ENCODE data around the gene SLC4A7. TPM values are rescaled to one million over a fixed set of nuclear protein-coding genes. Genes with fewer than 3 reads are reported as not detected.

Gene SLC4A7
- total and polyA plus RNA-seq, 10 of the 15 experiments (the other 5 are each of a cell fraction or from before 2014, with no cell fraction given) = 4.4 to 41.4 (median 18.3) TPM

- Histone ChIP-seq H3K9me3 (replicated peaks; ENCODE audit: control insufficient read depth, insufficient read depth, low read length) (no peaks in the 10 kb centered on the region), H3K4me3 (no peak overlapping the region), H3K27ac (ENCODE audit: control insufficient read depth, insufficient read depth) (no peak overlapping the region), H2AFZ (ENCODE audit: control insufficient read depth, low read depth, low read length) (no peak overlapping the region), H3K4me2 (ENCODE audit: control insufficient read depth, insufficient read depth) (no peak overlapping the region), H3K27me3 (replicated peaks in 1 of 2; ENCODE audit: control insufficient read depth in 2 of 2, insufficient read depth in 2 of 2, low read length in 1 of 2) (no peaks in the 10 kb centered on the region), H3K79me2 (ENCODE audit: control insufficient read depth, insufficient read depth, low read length) (no peaks in the 10 kb centered on the region), H3K9ac (ENCODE audit: control insufficient read depth, insufficient read depth, low read length) (no peak overlapping the region), H3K36me3 (ENCODE audit: control insufficient read depth in 2 of 2, insufficient read depth in 2 of 2, low read length in 1 of 2) (no peaks in the 10 kb centered on the region), H3K4me1 (ENCODE audit: control insufficient read depth, insufficient read depth, low read length) (no peaks in the 10 kb centered on the region), H4K20me1 (ENCODE audit: control insufficient read depth, insufficient read depth) (no peaks in the 10 kb centered on the region)
- BruUV-seq (replicated peaks) = no TSS peak
- TF ChIP-seq FOXK2 (IDR thresholded peaks at IDR 0.05) (no peak), SMAD5 (IDR thresholded peaks at IDR 0.05; ENCODE audit: low read depth) (no peak), NFXL1 (IDR thresholded peaks at IDR 0.05; ENCODE audit: borderline replicate concordance) (no peak), KLF5 (IDR thresholded peaks at IDR 0.05; ENCODE audit: partially characterized antibody) (no peak), CBX3 (IDR thresholded peaks at IDR 0.05; ENCODE audit: borderline replicate concordance, low read depth) (no peak)
- POLR2A ChIA-PET = no interaction called here
- DNase-seq (ENCODE audit: low read depth, low spot score) (no peak), FAIRE-seq (no peak), ATAC-seq (no peak)
- 93% methylated on average over 5 of the region's 5 CpGs for WGBS (ENCODE audit: insufficient coverage, insufficient replicate concordance, low lambda C conversion rate, missing lambda C conversion rate)
- CTCF ChIA-PET = interaction anchor here (1.0 to 1.4 kb wide), 2 partner anchors 37 to 710 kb away, joined by 3 read pairs; partner anchors contain the start of gene SLC4A7
- intact Hi-C loops (cut with micrococcal nuclease; ENCODE audit: unreplicated experiment) (no loop called here), in situ Hi-C loops (cut with MboI) (no loop called here)
- RAD21 ChIA-PET (ENCODE audit: unreplicated experiment) = no interaction called here
- SMC1A ChIA-PET (ENCODE audit: uncharacterized antibody, unreplicated experiment) = interaction anchor here (1.2 to 1.4 kb wide), 2 partner anchors 14 to 54 kb away, joined by 4 to 6 read pairs; no protein-coding TSS in a partner anchor
These were observed 37.1 kb upstream of the SLC4A7 start for GRCh38 chr3:27521179-27521871.

- Histone ChIP-seq H3K79me2 (ENCODE audit: control insufficient read depth, insufficient read depth, low read length) (no peaks in the 10 kb centered on the region), H3K4me3 (no peak overlapping the region), H4K20me1 (ENCODE audit: control insufficient read depth, insufficient read depth) (no peaks in the 10 kb centered on the region), H3K4me1 (ENCODE audit: control insufficient read depth, insufficient read depth, low read length) (no peaks in the 10 kb centered on the region; the same call in 1 of the 2 replicates), H3K9me3 (replicated peaks; ENCODE audit: control insufficient read depth, insufficient read depth, low read length) (no peaks in the 10 kb centered on the region; the same call in 2 of the 3 replicates), H2AFZ (ENCODE audit: control insufficient read depth, low read depth, low read length) (no peak overlapping the region; the same call in 1 of the 2 replicates), H3K27me3 (replicated peaks in 1 of 2; ENCODE audit: control insufficient read depth in 2 of 2, insufficient read depth in 2 of 2, low read length in 1 of 2) (no peaks in the 10 kb centered on the region), H3K4me2 (ENCODE audit: control insufficient read depth, insufficient read depth) (no peak overlapping the region), H3K36me3 (ENCODE audit: control insufficient read depth in 2 of 2, insufficient read depth in 2 of 2, low read length in 1 of 2) (no peaks in the 10 kb centered on the region), H3K27ac (ENCODE audit: control insufficient read depth, insufficient read depth) (no peak overlapping the region), H3K9ac (ENCODE audit: control insufficient read depth, insufficient read depth, low read length) (no peak overlapping the region)
- peak; percentile 27; the same call in 2 of the 3 replicates for ATAC-seq
- 25% methylated on average over 5 of the region's 5 CpGs for WGBS (ENCODE audit: insufficient coverage, insufficient replicate concordance, low lambda C conversion rate, missing lambda C conversion rate)
- ChIA-PET SMC1A (ENCODE audit: uncharacterized antibody, unreplicated experiment) (interaction anchor here (1.7 to 2.4 kb wide), 2 partner anchors 17 to 25 kb away, joined by 4 to 8 read pairs; no protein-coding TSS in a partner anchor), CTCF (no interaction called here), RAD21 (ENCODE audit: unreplicated experiment) (interaction anchor here (1.0 to 1.1 kb wide), 2 partner anchors 15 to 27 kb away, joined by 3 read pairs; no protein-coding TSS in a partner anchor), POLR2A (no interaction called here)
- FAIRE-seq = no peak
- in situ Hi-C loops (cut with MboI) = no loop called here
- BruUV-seq (replicated peaks) = no TSS peak
- no peak for DNase-seq (ENCODE audit: low read depth, low spot score)
- intact Hi-C loops (cut with micrococcal nuclease; ENCODE audit: unreplicated experiment) = no loop called here
- no peak for TF ChIP-seq SMAD1 (IDR thresholded peaks at IDR 0.05; ENCODE audit: low read depth, partially characterized antibody)
- no peak for TF ChIP-seq IRF4 (IDR thresholded peaks at IDR 0.05; ENCODE audit: low read depth, low read length)
- no peak for TF ChIP-seq ZNF592 (IDR thresholded peaks at IDR 0.05)
- TF ChIP-seq KLF5 (IDR thresholded peaks at IDR 0.05; ENCODE audit: partially characterized antibody) = no peak
- no peak for TF ChIP-seq CHD4 (IDR thresholded peaks at IDR 0.05)
- TF ChIP-seq CEBPB (IDR thresholded peaks at IDR 0.05; ENCODE audit: borderline replicate concordance in 1 of 2, low read depth in 2 of 2, low read length in 2 of 2) = no peak
- no peak for TF ChIP-seq POLR2AphosphoS2 (IDR thresholded peaks at IDR 0.05; ENCODE audit: low read depth, low read length)
These were observed 27.7 kb upstream of the SLC4A7 start for GRCh38 chr3:27511724-27512422.

Data from GM12878 (cell line).